CD4-positive, alpha-beta T cell treated with Interleukin-15 for 4 hours (primary cell): ENCODE results near the gene ZNF214.
"Not testable (repeated sequence)": the region's sequence is repeated elsewhere in the genome, so short reads cannot be mapped to it uniquely, and the experiment has no call there.

ENCODE experiments used
- DNase-seq: peaks from one replicate; pipeline ENCODE4 v3.0.0-alpha.2; 2020; ENCODE audit warnings: low spot score

The ZNF214 gene

GRCh38 chr11:6988506-6988905 lies 31.6 kb downstream of the ZNF214 start:
- no peak for DNase-seq

- DNase-seq, result no peak
Measured at GRCh38 chr11:6986487-6986886, 33.7 kb downstream of the ZNF214 start.

DNA sequence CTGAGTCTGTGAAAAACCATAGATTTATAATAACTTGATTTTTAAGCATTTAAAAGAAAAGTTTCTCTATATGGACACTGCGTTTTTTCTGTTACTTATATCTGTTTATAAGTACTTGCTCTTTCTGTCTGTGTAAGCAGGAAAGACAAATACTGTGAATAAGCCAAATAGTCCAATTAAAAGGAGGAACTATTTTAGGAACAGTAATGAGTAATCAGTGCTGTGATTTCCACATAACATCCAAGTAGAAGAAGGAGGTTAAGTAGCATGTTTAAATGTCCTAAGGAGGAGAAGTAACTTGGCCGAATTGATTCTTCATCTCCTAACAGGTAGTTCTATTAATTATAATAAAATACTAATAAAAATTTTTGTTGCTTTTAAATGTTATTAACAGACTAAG lies 40.8 kb downstream of the ZNF214 start:
- no peak for DNase-seq

- DNase-seq, result not testable (repeated sequence)
Measured at GRCh38 chr11:6969854-6970253, 50.3 kb downstream of the ZNF214 start.

- DNase-seq, result no peak
Measured at GRCh38 chr11:6968816-6969215, 51.3 kb downstream of the ZNF214 start.

DNA sequence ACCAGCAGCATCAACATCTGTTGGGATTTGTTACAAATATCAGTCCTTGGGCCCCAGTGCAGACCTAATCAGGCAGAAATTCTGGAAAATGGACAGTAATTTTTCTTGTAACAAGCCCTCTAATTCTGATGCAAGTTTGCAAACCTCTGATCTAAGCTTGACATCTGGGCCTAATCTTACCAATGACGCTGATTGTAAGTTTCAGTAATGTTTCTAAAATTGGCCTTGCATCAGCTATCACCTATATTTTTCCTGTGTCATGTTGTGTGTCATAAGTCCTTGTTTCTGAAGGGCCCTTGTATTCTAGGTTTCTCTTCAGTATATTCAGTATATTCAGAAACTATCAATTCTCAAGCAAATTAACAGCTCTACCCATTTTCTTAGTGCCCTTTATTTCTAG lies 57.5 kb downstream of the ZNF214 start:
- DNase-seq, result no peak

DNA sequence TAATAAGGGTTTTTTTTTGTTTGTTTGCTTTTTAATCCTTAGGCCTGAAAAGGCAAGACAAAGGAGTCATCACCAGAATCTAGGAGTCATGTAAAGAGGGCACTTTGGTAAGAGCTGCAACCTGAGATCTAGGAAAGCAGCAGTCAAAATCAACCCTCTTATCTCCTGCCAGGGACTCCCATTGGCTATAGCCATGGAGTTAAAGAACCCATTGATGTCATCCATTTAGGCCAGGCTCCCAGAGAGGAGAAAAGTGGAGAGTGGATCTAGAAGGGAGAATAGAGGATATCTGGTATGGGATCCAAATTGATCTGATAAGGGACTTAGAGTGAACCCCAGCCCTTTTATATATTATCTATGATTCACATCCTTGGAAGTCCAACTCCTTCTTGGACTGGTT lies 58.0 kb downstream of the ZNF214 start:
- DNase-seq, result no peak

DNA sequence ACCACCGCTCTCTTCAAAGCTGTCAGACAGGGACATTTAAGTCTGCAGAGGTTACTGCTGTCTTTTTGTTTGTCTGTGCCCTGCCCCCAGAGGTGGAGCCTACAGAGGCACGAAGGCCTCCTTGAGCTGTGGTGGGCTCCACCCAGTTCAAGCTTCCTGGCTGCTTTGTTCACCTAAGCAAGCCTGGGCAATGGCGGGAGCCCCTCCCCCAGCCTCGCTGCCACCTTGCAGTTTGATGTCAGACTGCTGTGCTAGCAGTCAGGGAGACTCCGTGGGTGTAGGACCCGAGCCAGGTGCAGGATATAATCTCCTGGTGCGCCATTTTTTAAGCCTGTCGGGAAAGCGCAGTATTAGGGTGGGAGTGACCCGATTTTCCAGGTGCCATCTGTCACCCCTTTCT lies 65.9 kb downstream of the ZNF214 start:
- not testable (repeated sequence) for DNase-seq
